PC-9 (cell line): ENCODE measurements around the gene TIAM2. TPM values are rescaled to one million over a fixed set of nuclear protein-coding genes. Genes with fewer than 3 reads are reported as not detected.

Experiments
- BruUV-seq: library from RNA; stranded (reverse); fragments of 400-500 nt; replicated peaks from 2 replicates; lab custom pipeline; 2021; lab: Mats Ljungman, UMichigan
- CTCF ChIA-PET: fragments of 300-600 bp; sonication (Branson Sonifier 250); formaldehyde crosslinking; loops from one replicate; lab custom pipeline; 2022; ENCODE audit warnings: antibody characterized with exemption; lab: Charles Lee
- POLR2A ChIA-PET: fragments of 300-600 bp; sonication (Branson Sonifier 250); formaldehyde crosslinking; loops from one replicate; lab custom pipeline; 2022; ENCODE audit warnings: antibody characterized with exemption; ENCODE audit not compliant: unreplicated experiment; lab: Charles Lee
- DNase-seq, 2 experiments: peaks; one replicate each; pipeline versions ENCODE4 v3.0.0 to v3.0.0-alpha.2; 2015 to 2022; ENCODE audit warnings: mixed read lengths in 1 of 2
- H2AFZ ChIP-seq: fragments of 200-600 bp; sonication (generic); 2 replicates; pipeline ENCODE4 v1.8.1; 2017; ENCODE audit warnings: antibody characterized with exemption
- H3F3A ChIP-seq: fragments of 200-600 bp; sonication (generic); 2 replicates; pipeline ENCODE4 v1.8.1; 2017; ENCODE audit warnings: antibody characterized with exemption, mild to moderate bottlenecking, low read depth; ENCODE audit not compliant: insufficient read depth
- H3K27ac ChIP-seq: fragments of 200-600 bp; sonication (generic); 2 replicates; pipeline ENCODE4 v1.6.1; 2016; ENCODE audit warnings: mixed run types
- H3K27me3 ChIP-seq: fragments of 200-600 bp; sonication (generic); 2 replicates; pipeline ENCODE4 v1.6.1; 2016; ENCODE audit warnings: low read depth, mixed run types; ENCODE audit not compliant: insufficient read depth
- H3K36me3 ChIP-seq: fragments of 200-600 bp; sonication (generic); 2 replicates; pipeline ENCODE4 v1.6.1; 2016; ENCODE audit warnings: low read depth, mixed run types
- H3K4me1 ChIP-seq: fragments of 200-600 bp; sonication (generic); replicated peaks from 2 replicates; pipeline ENCODE4 v1.6.1; 2016; ENCODE audit warnings: mixed run types; ENCODE audit not compliant: insufficient read depth
- H3K4me2 ChIP-seq: fragments of 200-600 bp; sonication (generic); 2 replicates; pipeline ENCODE4 v1.6.1; 2017; ENCODE audit warnings: mixed run types
- H3K4me3 ChIP-seq: fragments of 200-600 bp; sonication (generic); 2 replicates; pipeline ENCODE4 v1.6.1; 2016; ENCODE audit warnings: mixed run types
- H3K79me2 ChIP-seq: fragments of 200-600 bp; sonication (generic); 2 replicates; pipeline ENCODE4 v1.6.1; 2017; ENCODE audit warnings: low read depth, mixed run types
- H3K9me2 ChIP-seq: fragments of 200-600 bp; sonication (generic); 2 replicates; pipeline ENCODE4 v1.8.1; 2017; ENCODE audit warnings: mild to moderate bottlenecking; ENCODE audit not compliant: insufficient read depth
- H3K9me3 ChIP-seq: fragments of 200-600 bp; sonication (generic); 2 replicates; pipeline ENCODE4 v1.8.1; 2016; ENCODE audit warnings: low read depth; ENCODE audit not compliant: insufficient read depth
- H4K20me1 ChIP-seq: fragments of 200-600 bp; sonication (generic); 2 replicates; pipeline ENCODE4 v1.8.1; 2017; ENCODE audit not compliant: insufficient read depth
- CTCF ChIP-seq: fragments of 200-600 bp; sonication (generic); conservative IDR thresholded peaks from 2 replicates; pipeline ENCODE4 v1.6.1; 2017; ENCODE audit warnings: mixed run types, antibody characterized with exemption, mild to moderate bottlenecking, moderate library complexity
- EZH2 ChIP-seq: fragments of 200-600 bp; sonication (generic); IDR thresholded peaks from 2 replicates; pipeline ENCODE4 v1.8.0; 2017; ENCODE audit warnings: antibody characterized with exemption, low read depth
- intact Hi-C: fragments of 100-400 bp; cut with micrococcal nuclease; formaldehyde crosslinking; loops from one replicate; pipeline ENCODE4 v1.10.0; 2022; ENCODE audit not compliant: unreplicated experiment
- total RNA-seq: library from RNA; stranded (reverse); gene quantifications from 2 replicates; pipeline ENCODE4 v1.2.3, GENCODE V29; 2021

TIAM2 gene
- total RNA-seq, 1 experiment from 2014 or later, result 11.4 TPM

GRCh38 chr6:155196911-155197310 lies 201.8 kb downstream of the TIAM2 start:
- ChIA-PET CTCF (no interaction called here), POLR2A (interaction anchor here (0.6 kb wide), 1 partner anchor 12 kb away, joined by 28 read pairs; no protein-coding TSS in a partner anchor)
- no peak for DNase-seq
- Histone ChIP-seq H3K4me2 (no peak overlapping the region), H4K20me1 (no peaks in the 10 kb centered on the region), H3K36me3 (no peaks in the 10 kb centered on the region), H3K4me3 (no peak overlapping the region), H3K27me3 (no peaks in the 10 kb centered on the region), H3K9me2 (no peaks in the 10 kb centered on the region), H2AFZ (no peak overlapping the region), H3K79me2 (no peaks in the 10 kb centered on the region), H3F3A (peaks cover 7% of the 10 kb centered on the region), H3K4me1 (peaks cover 16% of the 10 kb centered on the region), H3K9me3 (no peaks in the 10 kb centered on the region; the same call in 1 of the 2 replicates), H3K27ac (no peak overlapping the region)
- TF ChIP-seq CTCF (no peak), EZH2 (no peak)
- intact Hi-C loops, result no loop called here
- no TSS peak for BruUV-seq

DNA sequence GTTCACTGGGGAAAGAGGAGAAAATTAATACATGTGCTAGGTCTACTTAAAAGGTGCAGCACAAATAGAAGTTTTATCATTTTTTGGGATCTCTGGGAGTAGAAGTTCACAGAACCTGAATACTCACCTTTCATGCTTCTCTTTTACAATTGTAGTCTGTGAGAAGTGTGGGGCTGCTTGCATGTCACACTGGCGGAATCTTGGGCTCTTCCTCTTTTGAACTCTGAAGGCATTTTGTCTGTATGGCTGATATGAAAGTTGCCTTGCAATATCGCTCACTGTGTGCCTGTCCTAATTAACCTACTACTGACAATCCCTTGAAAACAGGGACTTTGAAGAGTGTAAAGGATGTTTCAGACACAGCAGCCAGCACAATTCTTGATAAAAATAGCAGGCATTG lies 202.8 kb downstream of the TIAM2 start:
- no peak overlapping the region for H3K4me2 ChIP-seq
- intact Hi-C loops, result no loop called here
- ChIA-PET CTCF (no interaction called here), POLR2A (no interaction called here)
- peaks cover 21% of the 10 kb centered on the region for H3K4me1 ChIP-seq
- peaks cover 15% of the 10 kb centered on the region for H3F3A ChIP-seq
- no peaks in the 10 kb centered on the region for H3K27me3 ChIP-seq
- H3K27ac ChIP-seq, result no peak overlapping the region
- no peaks in the 10 kb centered on the region for H3K9me2 ChIP-seq
- H3K79me2 ChIP-seq, result no peaks in the 10 kb centered on the region
- no peak overlapping the region for H3K4me3 ChIP-seq
- BruUV-seq, result no TSS peak
- DNase-seq, result no peak
- H3K9me3 ChIP-seq, result no peaks in the 10 kb centered on the region; the same call in 1 of the 2 replicates
- H4K20me1 ChIP-seq, result no peaks in the 10 kb centered on the region
- no peaks in the 10 kb centered on the region for H3K36me3 ChIP-seq
- H2AFZ ChIP-seq, result no peak overlapping the region
- TF ChIP-seq CTCF (no peak), EZH2 (no peak)

- peaks cover 21% of the 10 kb centered on the region for H3K4me1 ChIP-seq
- intact Hi-C loops, result no loop called here
- no peak overlapping the region for H2AFZ ChIP-seq
- no peak for TF ChIP-seq CTCF
- TF ChIP-seq EZH2, result no peak
- H4K20me1 ChIP-seq, result no peaks in the 10 kb centered on the region
- H3K4me2 ChIP-seq, result no peak overlapping the region
- H3F3A ChIP-seq, result peaks cover 15% of the 10 kb centered on the region
- no peaks in the 10 kb centered on the region for H3K9me2 ChIP-seq
- no peak overlapping the region for H3K27ac ChIP-seq
- H3K4me3 ChIP-seq, result no peak overlapping the region
- no TSS peak for BruUV-seq
- POLR2A ChIA-PET, result no interaction called here
- H3K27me3 ChIP-seq, result no peaks in the 10 kb centered on the region
- no peak for DNase-seq
- H3K9me3 ChIP-seq, result no peaks in the 10 kb centered on the region
- H3K36me3 ChIP-seq, result no peaks in the 10 kb centered on the region
- no peaks in the 10 kb centered on the region for H3K79me2 ChIP-seq
- CTCF ChIA-PET, result no interaction called here
These were observed 204.9 kb downstream of the TIAM2 start for GRCh38 chr6:155200012-155200411.
